Fibroblast of villous mesenchyme (primary cell): ENCODE measurements around the gene PKN2. TPM values are rescaled to one million over a fixed set of nuclear protein-coding genes. Genes with fewer than 3 reads are reported as not detected.

Source experiments
- DNase-seq: peaks from one replicate; pipeline ENCODE4 v3.0.0-alpha.2; 2010; ENCODE audit warnings: low read depth
- H3K4me3 ChIP-seq: 2 replicates; pipeline ENCODE4 v1.5.1; 2011; ENCODE audit warnings: low read depth, mild to moderate bottlenecking, low read length
- CTCF ChIP-seq: IDR thresholded peaks from 2 replicates; pipeline ENCODE4 v1.5.1; 2012; ENCODE audit warnings: low read depth, mild to moderate bottlenecking, low read length; ENCODE audit not compliant: insufficient read depth
- total RNA-seq: library from RNA; depleted of rRNA; stranded (reverse); fragments of >200 nt; gene quantifications from 2 replicates; pipeline ENCODE4 v1.2.3, GENCODE V29; 2012

PKN2 gene
- total RNA-seq, 1 donor, result 56.1 TPM

GRCh38 chr1:88740784-88741183, 56.7 kb downstream of the PKN2 start:
- H3K4me3 ChIP-seq, result no peak overlapping the region
- peak; percentile 18 for DNase-seq
- no peak for TF ChIP-seq CTCF

GRCh38 chr1:88741413-88741812, 57.3 kb downstream of the PKN2 start:
- TF ChIP-seq CTCF, result no peak
- H3K4me3 ChIP-seq, result no peak overlapping the region
- peak; percentile 73 for DNase-seq

GRCh38 chr1:88742531-88742930, 58.5 kb downstream of the PKN2 start:
- no peak for TF ChIP-seq CTCF
- H3K4me3 ChIP-seq, result no peak overlapping the region
- DNase-seq, result no peak

DNA sequence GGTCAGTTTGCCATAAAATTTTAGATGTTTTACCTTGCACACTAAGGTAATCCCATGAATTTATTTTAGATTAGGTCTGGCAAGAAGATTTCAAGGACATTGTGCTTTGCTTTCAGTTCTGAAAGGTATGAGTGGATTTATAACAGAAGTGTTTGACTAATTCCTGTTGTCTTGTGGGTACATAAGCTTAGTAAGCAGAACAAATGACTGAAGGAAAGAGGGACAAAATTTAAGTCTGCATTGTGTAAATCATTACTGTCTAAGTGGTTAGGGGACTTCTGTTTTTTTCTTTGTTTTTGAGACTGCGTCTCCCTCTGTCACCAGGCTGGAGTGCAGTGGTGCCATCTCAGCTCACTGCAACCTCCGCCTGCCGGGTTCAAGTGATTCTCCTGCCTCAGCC, 60.1 kb downstream of the PKN2 start:
- no peak for TF ChIP-seq CTCF
- H3K4me3 ChIP-seq, result no peak overlapping the region
- DNase-seq, result no peak

DNA sequence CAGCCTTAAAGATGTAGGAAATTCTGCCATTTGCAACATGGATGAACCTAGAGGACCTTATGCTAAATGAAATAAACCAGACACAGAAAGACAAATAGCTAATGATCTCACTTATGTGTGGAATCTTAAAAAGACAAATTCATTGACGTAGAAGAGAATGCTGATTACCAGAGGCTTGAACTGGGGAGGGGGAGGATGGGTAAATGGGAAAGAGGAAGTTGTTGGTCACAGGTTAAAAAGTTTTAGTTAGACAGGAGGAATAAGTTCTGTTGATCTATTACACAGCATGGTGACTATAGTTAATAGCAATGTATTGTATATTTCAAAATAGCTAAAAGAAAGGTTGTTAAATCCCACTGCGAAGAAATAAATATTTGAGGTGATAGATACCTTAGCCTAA, 62.8 kb downstream of the PKN2 start:
- DNase-seq, result no peak
- no peak overlapping the region for H3K4me3 ChIP-seq
- no peak for TF ChIP-seq CTCF

- H3K4me3 ChIP-seq, result no peak overlapping the region
- DNase-seq, result no peak
- no peak for TF ChIP-seq CTCF
Measured at GRCh38 chr1:88751714-88752113, 67.6 kb downstream of the PKN2 start.

- no peak for TF ChIP-seq CTCF
- no peak overlapping the region for H3K4me3 ChIP-seq
- no peak for DNase-seq
Measured at GRCh38 chr1:88753506-88753905, 69.4 kb downstream of the PKN2 start.
